Adipocyte (in vitro differentiated cells): ENCODE results near the gene CRTC1.
A peak's percentile ranks its signal among the peaks of the same experiment; 100 is the strongest.

Experiments used
- DNase-seq: peaks from one replicate; pipeline ENCODE4 v3.0.0-alpha.2; 2015; ENCODE audit warnings: low read depth
- H3K27me3 ChIP-seq: replicated peaks from 2 replicates; pipeline ENCODE4 v1.7.0; 2013; ENCODE audit warnings: mild to moderate bottlenecking, low read length, moderate library complexity; ENCODE audit not compliant: control insufficient read depth, insufficient read depth
- H3K36me3 ChIP-seq: 2 replicates; pipeline ENCODE4 v1.7.0; 2013; ENCODE audit warnings: low read length, mild to moderate bottlenecking, moderate library complexity; ENCODE audit not compliant: control insufficient read depth, insufficient read depth, severe bottlenecking
- H3K4me1 ChIP-seq: 2 replicates; pipeline ENCODE4 v1.7.0; 2013; ENCODE audit warnings: mild to moderate bottlenecking, low read length, moderate library complexity; ENCODE audit not compliant: control insufficient read depth, insufficient read depth
- H3K4me3 ChIP-seq: 2 replicates; pipeline ENCODE4 v1.7.0; 2013; ENCODE audit warnings: mild to moderate bottlenecking, low read length, moderate library complexity
- H3K9ac ChIP-seq: 2 replicates; pipeline ENCODE4 v1.7.0; 2013; ENCODE audit warnings: mild to moderate bottlenecking, low read length, moderate library complexity
- H3K9me3 ChIP-seq: 2 replicates; pipeline ENCODE4 v1.7.0; 2013; ENCODE audit warnings: mild to moderate bottlenecking, low read length, moderate library complexity; ENCODE audit not compliant: control insufficient read depth

The CRTC1 gene

DNA sequence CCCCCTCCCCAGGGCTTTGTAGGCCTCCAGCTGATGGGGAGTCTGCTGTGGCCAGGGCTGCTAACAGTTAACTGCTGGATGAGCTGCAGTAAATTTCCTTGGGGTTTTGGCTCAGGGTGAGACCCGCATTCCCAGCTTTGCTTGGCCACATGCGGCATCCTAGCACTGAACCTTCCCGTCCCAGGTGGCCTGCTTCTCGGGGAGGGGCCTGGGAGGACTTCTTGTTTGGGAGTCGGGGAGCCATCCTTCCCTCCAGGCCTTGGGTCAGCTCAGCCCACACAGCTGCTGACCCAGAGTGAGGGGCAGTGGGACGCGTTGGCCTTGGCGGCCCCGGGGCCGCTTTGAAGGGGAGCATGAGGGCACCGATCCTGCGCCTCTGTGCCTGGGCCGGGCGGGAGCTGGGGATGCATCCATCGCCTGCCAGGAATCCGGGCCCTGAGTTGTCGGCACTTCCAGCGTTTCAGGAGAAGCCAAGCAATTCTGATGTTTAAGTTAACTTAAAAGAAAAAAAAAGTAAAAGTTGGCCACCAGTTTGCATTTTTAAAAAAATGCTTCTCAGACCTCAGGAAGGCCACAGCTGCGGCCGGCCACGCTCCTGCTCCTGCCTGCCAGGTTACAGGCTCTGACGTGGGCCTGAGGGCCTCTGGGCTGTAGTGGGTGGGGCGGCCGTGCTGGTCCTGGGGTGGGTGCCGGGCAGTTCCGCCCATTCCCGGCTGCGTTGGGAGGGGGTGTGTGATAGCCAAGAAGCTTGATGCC is 27.7 kb downstream of the CRTC1 start:
- Histone ChIP-seq H3K4me1 (peaks cover 8% of the 10 kb centered on the region), H3K9me3 (no peaks in the 10 kb centered on the region), H3K9ac (peak overlapping the region; percentile 42), H3K36me3 (no peaks in the 10 kb centered on the region), H3K27me3 (no peaks in the 10 kb centered on the region), H3K4me3 (no peak overlapping the region)
- DNase-seq, result no peak

GRCh38 chr19:18711893-18712292 is 28.4 kb downstream of the CRTC1 start:
- DNase-seq, result no peak
- Histone ChIP-seq H3K9me3 (no peaks in the 10 kb centered on the region), H3K4me1 (peaks cover 8% of the 10 kb centered on the region), H3K36me3 (no peaks in the 10 kb centered on the region), H3K9ac (peak overlapping the region; percentile 42), H3K27me3 (no peaks in the 10 kb centered on the region), H3K4me3 (no peak overlapping the region)

- no peak for DNase-seq
- Histone ChIP-seq H3K9me3 (no peaks in the 10 kb centered on the region), H3K27me3 (no peaks in the 10 kb centered on the region), H3K9ac (no peak overlapping the region), H3K4me1 (peaks cover 13% of the 10 kb centered on the region), H3K4me3 (no peak overlapping the region), H3K36me3 (no peaks in the 10 kb centered on the region)
Observed at GRCh38 chr19:18712981-18713380, 29.5 kb downstream of the CRTC1 start.

GRCh38 chr19:18713550-18714117 is 30.2 kb downstream of the CRTC1 start:
- Histone ChIP-seq H3K4me3 (no peak overlapping the region), H3K9me3 (no peaks in the 10 kb centered on the region), H3K4me1 (peaks cover 14% of the 10 kb centered on the region), H3K27me3 (no peaks in the 10 kb centered on the region), H3K9ac (no peak overlapping the region), H3K36me3 (no peaks in the 10 kb centered on the region)
- no peak for DNase-seq

DNA sequence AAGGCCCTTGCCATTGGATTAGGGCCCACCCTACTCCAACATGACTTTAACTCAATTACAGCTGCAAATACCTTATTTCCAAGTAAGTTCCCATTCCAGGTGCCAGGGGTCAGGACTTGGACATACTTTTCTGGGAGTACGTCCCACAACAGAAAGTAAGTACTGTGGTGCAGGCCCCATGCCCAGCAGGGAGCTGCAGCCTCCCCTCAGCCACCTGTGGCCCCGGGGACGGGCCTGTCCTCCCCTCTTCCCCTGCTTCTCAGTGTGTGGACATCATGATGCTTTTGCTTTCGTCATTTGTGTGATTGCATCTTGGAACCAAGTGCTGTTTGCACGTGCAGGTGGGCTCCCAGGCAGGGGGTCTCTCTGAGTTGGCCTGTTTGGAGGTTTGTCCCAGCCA is 31.9 kb downstream of the CRTC1 start:
- DNase-seq, result no peak
- Histone ChIP-seq H3K27me3 (no peaks in the 10 kb centered on the region), H3K4me3 (no peak overlapping the region), H3K4me1 (peaks cover 14% of the 10 kb centered on the region), H3K9me3 (no peaks in the 10 kb centered on the region), H3K36me3 (no peaks in the 10 kb centered on the region), H3K9ac (no peak overlapping the region)

DNA sequence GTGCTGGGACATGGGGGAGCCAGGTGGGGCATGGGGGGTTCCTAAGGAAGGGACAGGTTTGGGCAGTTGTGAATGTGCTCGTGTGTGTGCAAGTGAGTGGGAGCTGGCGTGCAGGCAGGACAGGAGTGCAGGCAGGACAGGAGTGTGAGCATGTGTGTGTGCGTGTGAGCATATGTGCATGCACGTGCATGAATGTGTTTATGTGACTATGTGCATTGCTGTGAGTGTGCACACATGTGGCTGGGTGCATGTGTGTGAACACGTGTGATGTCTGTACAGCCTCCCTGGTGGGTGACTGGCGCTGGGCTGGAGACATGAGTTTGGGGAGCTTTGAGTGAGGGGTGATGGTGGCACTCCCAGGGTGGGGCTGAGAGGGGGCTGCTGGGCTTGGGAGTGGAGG is 33.4 kb downstream of the CRTC1 start:
- H3K36me3 ChIP-seq, result no peaks in the 10 kb centered on the region
- no peak overlapping the region for H3K9ac ChIP-seq
- peaks cover 6% of the 10 kb centered on the region for H3K4me1 ChIP-seq
- no peaks in the 10 kb centered on the region for H3K27me3 ChIP-seq
- H3K9me3 ChIP-seq, result no peaks in the 10 kb centered on the region
- DNase-seq, result no peak
- no peak overlapping the region for H3K4me3 ChIP-seq

DNA sequence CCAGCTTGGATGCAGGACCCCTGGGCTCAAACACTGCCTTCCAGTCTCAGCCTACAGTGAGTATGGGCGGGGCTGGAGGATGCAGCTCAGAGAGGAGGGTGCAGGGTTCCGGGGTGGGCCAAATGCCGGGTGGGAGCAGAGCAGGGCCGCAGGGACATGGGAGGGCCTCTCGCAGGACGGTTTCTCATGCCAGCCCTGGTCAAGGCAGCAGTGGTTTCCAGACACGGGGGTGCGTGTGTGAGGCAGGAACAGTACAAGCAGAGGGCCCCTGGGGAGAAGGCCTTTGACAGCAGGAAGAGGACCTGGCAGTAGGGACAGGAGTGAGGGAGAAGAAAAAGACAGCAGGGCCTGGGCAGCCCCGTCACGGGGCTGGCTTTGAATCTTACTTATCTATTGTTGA is 34.1 kb downstream of the CRTC1 start:
- no peak overlapping the region for H3K4me3 ChIP-seq
- H3K27me3 ChIP-seq, result no peaks in the 10 kb centered on the region
- no peaks in the 10 kb centered on the region for H3K36me3 ChIP-seq
- H3K9ac ChIP-seq, result no peak overlapping the region
- H3K9me3 ChIP-seq, result no peaks in the 10 kb centered on the region
- peaks cover 6% of the 10 kb centered on the region for H3K4me1 ChIP-seq
- no peak for DNase-seq

DNA sequence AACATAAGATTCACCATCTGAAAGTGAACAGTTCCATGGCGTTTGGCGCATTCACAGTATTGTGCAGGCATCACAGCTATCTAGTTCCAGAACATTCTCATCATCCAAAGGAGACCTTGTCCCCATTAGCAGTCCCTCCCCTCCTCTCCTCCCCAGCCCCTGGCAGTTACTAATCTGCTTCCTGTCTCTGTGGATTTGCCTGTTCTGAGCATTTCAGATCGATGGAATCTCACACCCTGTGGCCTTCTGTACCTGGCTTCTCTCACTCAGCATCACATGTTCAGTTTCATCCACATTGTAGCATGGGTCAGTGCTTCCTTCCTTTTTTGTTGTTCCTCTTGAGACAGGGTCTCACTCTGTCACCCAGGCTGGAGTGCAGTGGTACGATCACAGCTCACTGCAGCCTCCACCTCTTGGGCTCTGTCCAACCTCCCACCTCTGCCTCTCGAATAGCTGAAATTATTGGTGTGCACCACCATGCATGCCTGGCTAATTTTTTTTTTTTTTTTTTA is 34.6 kb downstream of the CRTC1 start:
- H3K4me3 ChIP-seq, result no peak overlapping the region
- no peaks in the 10 kb centered on the region for H3K27me3 ChIP-seq
- H3K36me3 ChIP-seq, result no peaks in the 10 kb centered on the region
- peaks cover 6% of the 10 kb centered on the region for H3K4me1 ChIP-seq
- no peaks in the 10 kb centered on the region for H3K9me3 ChIP-seq
- no peak overlapping the region for H3K9ac ChIP-seq
- DNase-seq, result no peak

GRCh38 chr19:18718846-18719458 is 35.5 kb downstream of the CRTC1 start:
- Histone ChIP-seq H3K9me3 (no peaks in the 10 kb centered on the region), H3K4me3 (no peak overlapping the region), H3K4me1 (peaks cover 6% of the 10 kb centered on the region), H3K9ac (no peak overlapping the region), H3K27me3 (no peaks in the 10 kb centered on the region), H3K36me3 (no peaks in the 10 kb centered on the region)
- DNase-seq, result no peak

DNA sequence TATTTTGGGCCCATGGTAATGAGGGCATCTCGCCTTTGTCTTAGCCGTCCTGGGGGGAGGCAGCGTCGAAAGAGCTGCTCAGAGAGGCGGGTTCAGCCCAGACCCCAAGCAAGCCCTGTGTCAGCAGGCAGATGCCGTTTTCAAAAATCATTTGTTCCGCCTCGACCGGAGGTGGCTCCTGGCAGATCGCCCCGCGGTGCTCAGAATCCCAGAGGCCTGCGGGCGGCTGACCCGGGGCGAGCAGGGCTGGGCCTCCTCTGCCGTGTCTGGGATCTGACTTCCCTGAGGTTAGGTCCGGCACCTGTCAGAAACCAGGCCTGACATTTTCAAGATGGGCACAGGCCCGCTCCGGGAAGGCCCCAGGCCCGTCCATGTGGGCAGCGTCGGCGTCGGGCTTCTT is 36.1 kb downstream of the CRTC1 start:
- no peak overlapping the region for H3K9ac ChIP-seq
- DNase-seq, result no peak
- no peak overlapping the region for H3K4me3 ChIP-seq
- H3K27me3 ChIP-seq, result no peaks in the 10 kb centered on the region
- no peaks in the 10 kb centered on the region for H3K9me3 ChIP-seq
- H3K36me3 ChIP-seq, result no peaks in the 10 kb centered on the region
- peaks cover 6% of the 10 kb centered on the region for H3K4me1 ChIP-seq

DNA sequence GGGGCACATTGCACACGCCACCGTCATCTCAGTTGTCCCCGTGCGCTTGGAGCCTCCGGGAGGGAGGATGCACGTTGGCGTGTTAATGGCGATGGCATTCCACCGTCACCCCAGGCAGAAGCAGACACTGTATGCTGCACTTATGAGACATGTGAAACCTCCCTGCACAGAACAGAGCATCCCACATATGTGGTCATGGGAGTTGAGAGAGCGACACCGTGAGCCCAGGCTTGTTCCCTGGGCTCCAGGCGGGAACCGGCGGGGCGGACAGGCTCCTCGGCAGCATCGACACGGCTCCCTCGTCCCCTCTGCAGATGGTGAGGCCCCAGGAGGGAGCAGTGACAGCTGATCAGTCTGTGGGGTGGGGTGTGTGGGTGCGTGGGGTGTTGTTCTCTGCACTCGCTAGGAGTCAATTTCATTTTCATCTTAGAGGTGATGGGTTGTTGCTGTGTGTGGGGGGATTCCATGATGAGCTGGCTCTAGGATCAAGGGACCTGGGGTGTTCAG is 40.4 kb downstream of the CRTC1 start:
- no peak for DNase-seq
- H3K9me3 ChIP-seq, result no peaks in the 10 kb centered on the region
- no peak overlapping the region for H3K9ac ChIP-seq
- no peaks in the 10 kb centered on the region for H3K27me3 ChIP-seq
- H3K36me3 ChIP-seq, result no peaks in the 10 kb centered on the region
- H3K4me3 ChIP-seq, result no peak overlapping the region
- H3K4me1 ChIP-seq, result no peaks in the 10 kb centered on the region
